Effector memory CD4-positive, alpha-beta T cell (primary cell): ENCODE results near the gene CCL24.

Experiments used
- DNase-seq, 3 donors: peaks; one replicate each; pipeline ENCODE4 v3.0.0-alpha.2; 2020
- H3K27ac ChIP-seq: 2 replicates; pipeline ENCODE4 v1.7.0; 2013; ENCODE audit warnings: mild to moderate bottlenecking, low read length, moderate library complexity; ENCODE audit not compliant: insufficient read depth, poor library complexity, severe bottlenecking
- H3K27me3 ChIP-seq: replicated peaks from 2 replicates; pipeline ENCODE4 v1.7.0; 2013; ENCODE audit warnings: mild to moderate bottlenecking, low read length; ENCODE audit not compliant: insufficient read depth, control insufficient read depth, poor library complexity, severe bottlenecking
- H3K36me3 ChIP-seq: 2 replicates; pipeline ENCODE4 v1.7.0; 2013; ENCODE audit warnings: mild to moderate bottlenecking, low read length, moderate library complexity; ENCODE audit not compliant: control insufficient read depth, insufficient read depth
- H3K4me1 ChIP-seq: 2 replicates; pipeline ENCODE4 v1.7.0; 2013; ENCODE audit warnings: low read length, mild to moderate bottlenecking; ENCODE audit not compliant: control insufficient read depth, insufficient read depth, poor library complexity, severe bottlenecking
- H3K4me3 ChIP-seq: 2 replicates; pipeline ENCODE4 v1.7.0; 2013; ENCODE audit warnings: low read length, low read depth, mild to moderate bottlenecking; ENCODE audit not compliant: insufficient read depth, poor library complexity, severe bottlenecking
- H3K9me3 ChIP-seq: 2 replicates; pipeline ENCODE4 v1.7.0; 2013; ENCODE audit warnings: mild to moderate bottlenecking, low read length, moderate library complexity; ENCODE audit not compliant: control insufficient read depth

CCL24 gene

GRCh38 chr7:75823198-75823910 lies 9.7 kb upstream of the CCL24 start:
- no peak overlapping the region for H3K4me3 ChIP-seq
- no peak for DNase-seq
- H3K36me3 ChIP-seq = no peaks in the 10 kb centered on the region
- H3K27ac ChIP-seq = no peak overlapping the region
- H3K27me3 ChIP-seq = no peaks in the 10 kb centered on the region
- H3K4me1 ChIP-seq = no peaks in the 10 kb centered on the region
- H3K9me3 ChIP-seq = no peaks in the 10 kb centered on the region

GRCh38 chr7:75820688-75821087 lies 7.1 kb upstream of the CCL24 start:
- no peaks in the 10 kb centered on the region for H3K36me3 ChIP-seq
- H3K9me3 ChIP-seq = no peaks in the 10 kb centered on the region
- DNase-seq = no peak
- no peak overlapping the region for H3K4me3 ChIP-seq
- no peak overlapping the region for H3K27ac ChIP-seq
- no peaks in the 10 kb centered on the region for H3K27me3 ChIP-seq
- H3K4me1 ChIP-seq = no peaks in the 10 kb centered on the region

DNA sequence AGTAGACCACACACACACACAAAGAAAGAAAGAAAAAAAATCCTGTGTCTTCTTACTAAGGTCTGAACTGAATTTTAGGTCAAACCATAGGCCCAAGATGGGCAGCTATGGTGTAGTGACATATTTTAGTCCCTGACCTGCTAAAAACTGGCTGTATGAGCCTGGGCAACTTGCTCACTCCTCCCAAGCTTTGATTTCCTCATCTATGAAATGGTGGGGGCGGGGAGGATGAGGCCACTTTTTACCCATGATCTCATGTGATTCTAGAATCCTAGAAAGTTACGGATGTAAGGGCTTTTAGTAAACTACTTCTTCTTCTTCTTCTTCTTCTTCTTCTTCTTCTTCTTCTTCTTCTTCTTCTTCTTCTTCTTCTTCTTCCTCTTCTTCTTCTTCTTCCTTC lies 6.1 kb upstream of the CCL24 start:
- no peaks in the 10 kb centered on the region for H3K27me3 ChIP-seq
- DNase-seq = no peak
- no peaks in the 10 kb centered on the region for H3K36me3 ChIP-seq
- H3K4me3 ChIP-seq = no peak overlapping the region
- H3K27ac ChIP-seq = no peak overlapping the region
- H3K4me1 ChIP-seq = no peaks in the 10 kb centered on the region
- no peaks in the 10 kb centered on the region for H3K9me3 ChIP-seq

DNA sequence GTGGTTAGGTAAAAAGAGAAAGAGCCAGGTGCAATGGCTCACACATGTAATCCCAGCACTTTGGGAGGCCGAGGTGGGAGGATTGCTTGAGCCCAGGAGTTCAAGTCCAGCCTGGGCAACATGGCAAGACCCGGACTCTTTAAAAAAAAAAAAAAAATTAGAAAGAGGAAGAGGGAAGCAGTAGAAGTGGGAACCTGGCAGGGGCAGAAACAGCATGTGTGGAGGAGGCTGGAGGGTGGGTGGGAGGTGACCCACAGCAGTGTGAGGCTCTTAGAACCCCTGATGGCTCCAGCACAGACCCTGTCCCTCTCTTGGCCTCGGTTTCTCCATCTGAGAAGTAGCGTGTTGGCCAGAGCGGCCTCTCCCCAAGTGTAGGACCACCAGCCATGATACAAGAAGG lies 4.9 kb upstream of the CCL24 start:
- Histone ChIP-seq H3K4me1 (no peaks in the 10 kb centered on the region), H3K36me3 (no peaks in the 10 kb centered on the region), H3K9me3 (no peaks in the 10 kb centered on the region), H3K27ac (no peak overlapping the region), H3K4me3 (no peak overlapping the region), H3K27me3 (no peaks in the 10 kb centered on the region)
- DNase-seq = no peak

DNA sequence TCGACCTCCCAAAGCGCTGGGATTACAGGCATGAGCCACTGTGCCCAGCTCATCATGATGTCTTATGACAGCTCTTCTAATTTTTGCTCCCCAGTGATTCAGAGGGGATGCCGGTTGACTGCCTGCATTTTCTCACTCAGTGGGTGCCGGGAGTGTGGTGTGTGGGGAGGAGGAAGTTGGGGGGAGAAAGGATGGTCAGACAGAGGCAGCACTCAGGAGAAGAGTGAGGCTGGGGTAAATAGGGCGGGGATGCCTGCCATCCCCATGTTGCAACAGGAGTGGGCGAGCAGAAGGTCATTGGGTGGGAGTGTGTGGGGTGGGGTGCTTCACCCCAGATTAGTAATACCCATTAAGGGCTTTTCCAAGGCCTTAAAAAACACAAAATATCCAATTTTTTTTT lies 3.5 kb upstream of the CCL24 start:
- no peaks in the 10 kb centered on the region for H3K4me1 ChIP-seq
- H3K4me3 ChIP-seq = no peak overlapping the region
- no peaks in the 10 kb centered on the region for H3K27me3 ChIP-seq
- no peak overlapping the region for H3K27ac ChIP-seq
- no peaks in the 10 kb centered on the region for H3K36me3 ChIP-seq
- H3K9me3 ChIP-seq = no peaks in the 10 kb centered on the region
- no peak for DNase-seq

DNA sequence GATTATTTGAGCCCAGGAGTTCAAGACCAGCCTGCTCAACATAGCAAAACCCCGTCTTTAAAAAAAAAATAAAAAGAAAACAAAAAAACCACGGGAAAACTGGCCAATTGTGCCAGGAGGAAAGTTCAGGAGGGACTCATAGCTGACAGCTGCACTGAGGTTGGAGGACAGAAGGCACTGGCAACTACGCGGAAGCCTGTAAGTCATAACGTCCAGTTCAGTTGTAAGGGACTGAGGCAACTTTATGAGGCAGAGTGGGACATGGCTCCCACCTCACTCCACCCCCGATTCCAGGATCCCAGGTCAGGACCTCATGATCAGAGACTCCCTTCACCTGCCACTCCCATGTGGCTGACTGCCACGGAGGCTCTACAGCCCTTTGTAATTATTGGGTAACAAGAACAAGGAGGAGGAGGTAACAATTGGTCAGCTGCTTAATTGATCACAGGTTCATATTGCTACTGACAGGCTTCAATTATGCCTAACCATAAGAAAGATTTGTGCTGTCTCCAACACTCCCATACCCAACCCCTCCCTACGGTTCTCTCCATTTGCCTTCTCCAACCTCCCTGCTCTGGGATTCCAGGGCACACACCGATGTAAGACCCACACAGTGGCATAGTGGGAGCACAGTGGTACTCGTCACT lies 1.9 kb upstream of the CCL24 start:
- no peak for DNase-seq
- H3K4me3 ChIP-seq = no peak overlapping the region
- H3K27me3 ChIP-seq = no peaks in the 10 kb centered on the region
- no peaks in the 10 kb centered on the region for H3K36me3 ChIP-seq
- H3K27ac ChIP-seq = no peak overlapping the region
- H3K9me3 ChIP-seq = no peaks in the 10 kb centered on the region
- no peaks in the 10 kb centered on the region for H3K4me1 ChIP-seq

DNA sequence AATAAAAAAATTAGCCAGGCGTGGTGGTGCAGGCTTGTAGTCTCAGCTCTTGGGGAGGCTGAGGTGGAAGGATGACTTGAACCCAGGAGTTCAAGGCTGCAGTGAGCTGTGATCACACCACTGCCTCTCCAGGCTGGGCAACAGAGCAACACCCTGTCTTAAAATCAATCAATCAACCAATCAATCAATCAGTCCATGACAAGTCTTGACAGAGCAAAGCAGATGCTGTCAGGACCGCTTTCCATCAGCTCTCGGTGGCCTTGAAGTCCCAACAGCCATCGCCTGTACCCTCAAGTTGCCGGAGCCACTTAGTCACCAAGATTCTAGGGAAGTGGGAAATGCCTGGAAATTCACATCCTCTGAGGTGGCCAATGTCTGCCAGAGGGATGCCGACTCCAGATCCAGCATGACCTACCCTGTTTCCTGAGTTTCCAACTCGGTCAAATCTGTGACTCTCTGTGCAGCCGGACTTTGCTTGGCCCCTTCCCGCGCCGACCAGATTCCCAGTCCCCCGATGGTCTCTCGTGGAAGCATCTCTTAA lies 871 bp upstream of the CCL24 start:
- H3K36me3 ChIP-seq = no peaks in the 10 kb centered on the region
- no peak overlapping the region for H3K27ac ChIP-seq
- H3K9me3 ChIP-seq = no peaks in the 10 kb centered on the region
- DNase-seq = no peak
- H3K4me3 ChIP-seq = no peak overlapping the region
- no peaks in the 10 kb centered on the region for H3K27me3 ChIP-seq
- no peaks in the 10 kb centered on the region for H3K4me1 ChIP-seq

DNA sequence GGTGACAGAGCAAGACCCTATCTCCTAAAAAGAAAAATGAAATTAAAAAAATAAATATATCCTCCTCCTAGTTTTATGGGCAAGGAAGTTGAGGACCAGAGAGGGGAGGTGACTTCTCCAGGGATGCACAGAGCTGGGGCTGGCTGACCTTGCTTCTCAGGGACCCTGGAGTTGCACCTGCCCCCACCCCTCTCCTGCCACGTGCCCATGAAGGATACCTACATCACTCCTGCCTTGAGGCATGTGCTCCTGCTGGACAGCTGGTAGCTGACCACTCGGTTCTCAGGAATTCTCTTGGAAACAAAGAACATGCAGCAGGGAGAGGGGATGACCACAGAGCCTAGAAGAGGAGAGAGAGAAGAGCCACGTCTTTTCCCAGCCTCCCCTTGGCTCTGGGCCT lies 522 bp downstream of the CCL24 start:
- DNase-seq = no peak
- Histone ChIP-seq H3K9me3 (no peaks in the 10 kb centered on the region), H3K27me3 (no peaks in the 10 kb centered on the region)

DNA sequence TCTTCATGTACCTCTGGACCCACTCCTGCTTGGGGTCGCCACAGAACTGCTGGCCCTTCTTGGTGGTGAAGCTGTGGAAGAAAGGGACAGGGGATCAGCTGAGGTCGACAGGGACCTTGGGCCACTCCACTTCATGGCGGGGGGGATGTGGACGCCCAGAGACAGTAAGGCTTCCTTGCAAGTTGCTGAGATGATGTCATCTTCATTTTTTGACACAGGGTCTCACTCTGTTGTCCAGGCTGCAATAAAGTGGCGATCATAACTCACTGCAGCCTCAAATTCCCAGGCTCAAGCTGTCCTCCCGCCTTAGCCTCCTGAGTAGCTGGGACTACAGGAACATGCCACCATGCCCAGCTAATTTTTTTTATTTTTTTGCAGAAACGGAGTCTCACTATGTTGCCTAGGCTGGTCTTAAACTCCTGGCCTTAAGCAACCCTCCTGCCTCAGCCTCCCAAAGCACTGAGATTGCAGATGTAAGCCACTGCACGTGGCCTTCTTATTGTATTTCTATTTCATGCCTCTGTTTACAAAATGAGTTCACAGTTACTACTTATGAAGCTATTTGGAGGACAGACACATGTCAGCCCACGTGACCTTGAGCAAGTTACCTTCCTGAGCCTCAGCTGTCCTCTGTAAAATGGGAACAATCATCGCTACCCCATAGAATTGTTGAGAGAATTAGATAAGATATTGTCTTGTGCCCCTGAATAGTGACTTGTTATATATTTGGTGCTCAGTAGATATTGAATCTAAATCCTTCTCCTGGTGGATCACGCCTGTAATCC lies 1.5 kb downstream of the CCL24 start:
- no peak for DNase-seq
- H3K27ac ChIP-seq = no peak overlapping the region
- no peak overlapping the region for H3K4me3 ChIP-seq
- no peaks in the 10 kb centered on the region for H3K27me3 ChIP-seq
- H3K9me3 ChIP-seq = peaks cover under 1% of the 10 kb centered on the region
- H3K4me1 ChIP-seq = no peaks in the 10 kb centered on the region
- H3K36me3 ChIP-seq = no peaks in the 10 kb centered on the region

More for the DNA sequence above, 522 bp downstream of the CCL24 start:
- Histone ChIP-seq H3K36me3 (no peaks in the 10 kb centered on the region), H3K4me3 (no peak overlapping the region), H3K4me1 (no peaks in the 10 kb centered on the region), H3K27ac (no peak overlapping the region)

DNA sequence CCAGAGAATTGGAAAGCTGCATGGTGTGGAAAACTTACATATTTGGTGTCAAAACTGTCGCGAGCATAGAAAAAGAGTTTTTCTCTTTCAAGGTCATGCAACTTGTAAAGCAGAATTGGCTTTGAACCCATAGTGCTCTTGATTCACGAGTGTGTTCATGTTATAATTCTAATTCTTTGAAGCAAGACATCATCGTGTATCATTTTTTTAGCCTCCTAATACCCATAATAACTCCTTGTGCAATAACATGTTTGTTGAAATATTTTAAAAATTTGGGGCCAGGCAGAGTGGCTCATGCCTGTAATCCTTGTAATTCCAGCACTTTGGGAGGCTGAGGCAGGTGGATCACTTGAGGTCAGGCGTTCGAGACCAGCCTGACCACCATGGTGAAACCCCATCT lies 4.2 kb downstream of the CCL24 start:
- peaks cover 8% of the 10 kb centered on the region for H3K9me3 ChIP-seq
- no peak for DNase-seq
- H3K4me1 ChIP-seq = no peaks in the 10 kb centered on the region
- no peaks in the 10 kb centered on the region for H3K27me3 ChIP-seq
- H3K4me3 ChIP-seq = no peak overlapping the region
- no peak overlapping the region for H3K27ac ChIP-seq
- H3K36me3 ChIP-seq = no peaks in the 10 kb centered on the region
